Measurements from ENCODE around the gene MAPK11.

The MAPK11 gene

GRCh38 chr22:50269970-50270665 is at the start of gene MAPK11:
TSS of gene MAPK11 (minus strand) at chr22:50270380. CDS start at chr22:50270292, 88 bp downstream.
- DNase-seq (ENCODE audit: low read depth in 2 of 2, low spot score in 1 of 2) = peak; percentile 41 to 65

- DNase-seq (ENCODE audit: low read depth in 2 of 2, low spot score in 1 of 2) = no peak
Observed at GRCh38 chr22:50319503-50319951, 49.3 kb upstream of the MAPK11 start.

GRCh38 chr22:50318698-50319411 is 48.7 kb upstream of the MAPK11 start:
- DNase-seq (ENCODE audit: low read depth in 2 of 2, low spot score in 1 of 2) = no peak

GRCh38 chr22:50318356-50318697 is 48.1 kb upstream of the MAPK11 start:
- no peak for DNase-seq (ENCODE audit: low read depth in 2 of 2, low spot score in 1 of 2)

- no peak for DNase-seq (ENCODE audit: low read depth in 2 of 2, low spot score in 1 of 2)
Observed at GRCh38 chr22:50317674-50318073, 47.5 kb upstream of the MAPK11 start.

- no peak for DNase-seq (ENCODE audit: low read depth in 2 of 2, low spot score in 1 of 2)
Observed at GRCh38 chr22:50317178-50317577, 47.0 kb upstream of the MAPK11 start.

GRCh38 chr22:50316114-50317065 is 46.2 kb upstream of the MAPK11 start:
- DNase-seq (ENCODE audit: low read depth in 2 of 2, low spot score in 1 of 2) = no peak

- no peak for DNase-seq (ENCODE audit: low read depth in 2 of 2, low spot score in 1 of 2)
Observed at GRCh38 chr22:50315289-50316113, 45.3 kb upstream of the MAPK11 start.

GRCh38 chr22:50314455-50315288 is 44.5 kb upstream of the MAPK11 start:
- peak; percentile 36 to 46 for DNase-seq (ENCODE audit: low read depth in 2 of 2, low spot score in 1 of 2)

GRCh38 chr22:50314081-50314454 is 43.9 kb upstream of the MAPK11 start:
- DNase-seq (ENCODE audit: low read depth in 2 of 2, low spot score in 1 of 2) = no peak

- no peak for DNase-seq (ENCODE audit: low read depth in 2 of 2, low spot score in 1 of 2)
Observed at GRCh38 chr22:50313600-50313999, 43.4 kb upstream of the MAPK11 start.

GRCh38 chr22:50313021-50313420 is 42.8 kb upstream of the MAPK11 start:
- DNase-seq (ENCODE audit: low read depth in 2 of 2, low spot score in 1 of 2) = no peak

GRCh38 chr22:50312371-50312770 is 42.2 kb upstream of the MAPK11 start:
- DNase-seq (ENCODE audit: low read depth in 2 of 2, low spot score in 1 of 2) = no peak

GRCh38 chr22:50311606-50312351 is 41.6 kb upstream of the MAPK11 start:
- no peak for DNase-seq (ENCODE audit: low read depth in 2 of 2, low spot score in 1 of 2)

- DNase-seq (ENCODE audit: low read depth in 2 of 2, low spot score in 1 of 2) = no peak
Observed at GRCh38 chr22:50310949-50311444, 40.8 kb upstream of the MAPK11 start.

GRCh38 chr22:50310031-50310722 is 40.0 kb upstream of the MAPK11 start:
- no peak for DNase-seq (ENCODE audit: low read depth in 2 of 2, low spot score in 1 of 2)

GRCh38 chr22:50309601-50309991 is 39.4 kb upstream of the MAPK11 start:
- DNase-seq (ENCODE audit: low read depth in 2 of 2, low spot score in 1 of 2) = no peak

GRCh38 chr22:50308986-50309600 is 38.9 kb upstream of the MAPK11 start:
- DNase-seq (ENCODE audit: low read depth in 2 of 2, low spot score in 1 of 2) = no peak
